Measurements from ENCODE around the gene CLDN22. TPM values are rescaled to one million over a fixed set of nuclear protein-coding genes. Genes with fewer than 3 reads are reported as not detected.
A peak's percentile ranks its signal among the peaks of the same experiment; 100 is the strongest.

CLDN22 gene
- total and polyA plus RNA-seq, 9 of the 15 experiments (the other 6 are each of a cell fraction or from before 2014, with no cell fraction given), result 0.21 TPM; not detected in 8

- TF ChIP-seq ZNF217 (CRISPR knock-in tag; IDR thresholded peaks at IDR 0.05), result no peak
- Histone ChIP-seq H3K4me1 (replicated peaks in 1 of 2; ENCODE audit: control insufficient read depth in 2 of 2, insufficient read depth in 2 of 2, low read length in 2 of 2) (peaks cover 4 to 6% of the 10 kb centered on the region in 2 experiments; a peak in 3 of 5 replicates), H3K4me3 (no peak overlapping the region), H2AFZ (ENCODE audit: low read depth, low read length) (no peak overlapping the region), H3K9me1 (ENCODE audit: control insufficient read depth, insufficient read depth, low read length) (no peaks in the 10 kb centered on the region), H3K9me3 (replicated peaks; ENCODE audit: control insufficient read depth, insufficient read depth, low read depth, low read length) (no peaks in the 10 kb centered on the region), H3K4me2 (ENCODE audit: insufficient read depth, low read length) (no peak overlapping the region), H4K20me1 (replicated peaks; ENCODE audit: control insufficient read depth, insufficient read depth, low read length) (no peaks in the 10 kb centered on the region), H3K9ac (ENCODE audit: insufficient read depth in 1 of 2, low read depth in 2 of 2, low read length in 2 of 2) (peak overlapping the region in 1 of 2 experiments; percentile 42; a peak in 1 of 4 replicates), H3K36me3 (ENCODE audit: control insufficient read depth, insufficient read depth, low read length) (no peaks in the 10 kb centered on the region), H3K27me3 (ENCODE audit: control insufficient read depth in 2 of 2, insufficient read depth in 2 of 2, low read length in 2 of 2) (no peaks in the 10 kb centered on the region), H3K27ac (ENCODE audit: extremely low read depth, low read depth, low read length) (no peak overlapping the region), H3K79me2 (ENCODE audit: control insufficient read depth, insufficient read depth, low read length) (no peaks in the 10 kb centered on the region)
- FAIRE-seq, result no peak
- no peak for DNase-seq (ENCODE audit: extremely low read depth in 1 of 4, low spot score in 3 of 4)
- WGBS (ENCODE audit: insufficient coverage, low coverage, missing lambda C conversion rate), result 55% methylated on average over 16 of the region's 16 CpGs
- ATAC-seq, result no peak
- BruUV-seq (replicated peaks), result no TSS peak
- intact Hi-C loops (cut with micrococcal nuclease), result no loop called here
- in situ Hi-C loops (cut with MboI), result no loop called here
- POLR2A ChIA-PET, result no interaction called here
- CTCF ChIA-PET (ENCODE audit: low intra/inter-chr PET ratio), result no interaction called here
Observed at GRCh38 chr4:183366206-183366835, 46.2 kb upstream of the CLDN22 start.

- peak; percentile 61 for ATAC-seq
- 44% methylated on average over 10 of the region's 10 CpGs for WGBS (ENCODE audit: insufficient coverage, low coverage, missing lambda C conversion rate)
- Histone ChIP-seq H3K79me2 (ENCODE audit: control insufficient read depth, insufficient read depth, low read length) (no peaks in the 10 kb centered on the region), H3K36me3 (ENCODE audit: control insufficient read depth, insufficient read depth, low read length) (no peaks in the 10 kb centered on the region), H2AFZ (ENCODE audit: low read depth, low read length) (peak overlapping the region; percentile 49; the same call in 1 of the 2 replicates), H3K27ac (ENCODE audit: extremely low read depth, low read depth, low read length) (no peak overlapping the region), H3K27me3 (ENCODE audit: control insufficient read depth in 2 of 2, insufficient read depth in 2 of 2, low read length in 2 of 2) (no peaks in the 10 kb centered on the region), H4K20me1 (replicated peaks; ENCODE audit: control insufficient read depth, insufficient read depth, low read length) (no peaks in the 10 kb centered on the region), H3K4me3 (no peak overlapping the region), H3K4me1 (replicated peaks in 1 of 2; ENCODE audit: control insufficient read depth in 2 of 2, insufficient read depth in 2 of 2, low read length in 2 of 2) (peaks cover 6 to 12% of the 10 kb centered on the region in 2 experiments; a peak in 3 of 5 replicates), H3K9me1 (ENCODE audit: control insufficient read depth, insufficient read depth, low read length) (no peaks in the 10 kb centered on the region), H3K9ac (ENCODE audit: insufficient read depth in 1 of 2, low read depth in 2 of 2, low read length in 2 of 2) (no peak overlapping the region), H3K9me3 (replicated peaks; ENCODE audit: control insufficient read depth, insufficient read depth, low read depth, low read length) (no peaks in the 10 kb centered on the region; the same call in 1 of the 2 replicates), H3K4me2 (ENCODE audit: insufficient read depth, low read length) (no peak overlapping the region)
- BruUV-seq (replicated peaks), result no TSS peak
- CTCF ChIA-PET (ENCODE audit: low intra/inter-chr PET ratio), result no interaction called here
- no peak for FAIRE-seq
- in situ Hi-C loops (cut with MboI) (no loop called here), intact Hi-C loops (cut with micrococcal nuclease) (loop anchor here (2.0 to 5.0 kb wide), 2 partner anchors 33 to 43 kb away; no protein-coding TSS in a partner anchor)
- DNase-seq (ENCODE audit: extremely low read depth in 1 of 4, low spot score in 3 of 4), result no peak
- POLR2A ChIA-PET, result no interaction called here
- TF ChIP-seq NR3C1 (CRISPR knock-in tag; IDR thresholded peaks at IDR 0.05) (no peak), GTF2E2 (tag; IDR thresholded peaks at IDR 0.05) (no peak), PHB2 (IDR thresholded peaks at IDR 0.05; ENCODE audit: low read depth) (no peak), CTBP1 (IDR thresholded peaks at IDR 0.05; ENCODE audit: borderline replicate concordance) (peak; percentile 30; the same call in 1 of the 2 replicates), L3MBTL2 (IDR thresholded peaks at IDR 0.05) (peak; percentile 37; the same call in 1 of the 2 replicates), ATF3 (IDR thresholded peaks at IDR 0.05) (peak; percentile 13; the same call in 1 of the 2 replicates), ATF3 (CRISPR knock-in tag; conservative IDR thresholded peaks at IDR 0.05) (no peak), ESRRA (IDR thresholded peaks at IDR 0.05; ENCODE audit: borderline replicate concordance, low read depth) (peak; percentile 82), PKNOX1 (IDR thresholded peaks at IDR 0.05) (peak; percentile 25; the same call in 1 of the 2 replicates), CTCF (IDR thresholded peaks at IDR 0.05 in 2 of 3, conservative IDR thresholded peaks at IDR 0.05 in 1 of 3; ENCODE audit: insufficient read depth in 2 of 3, low read depth in 1 of 3, low read length in 3 of 3) (peak in 2 of 3 experiments; percentile 13 to 28; a peak in 1 of 6 replicates)
Observed at GRCh38 chr4:183364025-183364424, 43.9 kb upstream of the CLDN22 start.

Measured in K562 (cell line).